GM21786 (cell line): ENCODE data around the gene PDYN.
"Not testable (repeated sequence)": the region's sequence is repeated elsewhere in the genome, so short reads cannot be mapped to it uniquely, and the experiment has no call there.

Experiments used
- ATAC-seq: cut with Tn5 transposase; IDR thresholded peaks from one replicate; pipeline ENCODE4 v1.9.1; 2021; ENCODE audit not compliant: unreplicated experiment

PDYN gene

DNA sequence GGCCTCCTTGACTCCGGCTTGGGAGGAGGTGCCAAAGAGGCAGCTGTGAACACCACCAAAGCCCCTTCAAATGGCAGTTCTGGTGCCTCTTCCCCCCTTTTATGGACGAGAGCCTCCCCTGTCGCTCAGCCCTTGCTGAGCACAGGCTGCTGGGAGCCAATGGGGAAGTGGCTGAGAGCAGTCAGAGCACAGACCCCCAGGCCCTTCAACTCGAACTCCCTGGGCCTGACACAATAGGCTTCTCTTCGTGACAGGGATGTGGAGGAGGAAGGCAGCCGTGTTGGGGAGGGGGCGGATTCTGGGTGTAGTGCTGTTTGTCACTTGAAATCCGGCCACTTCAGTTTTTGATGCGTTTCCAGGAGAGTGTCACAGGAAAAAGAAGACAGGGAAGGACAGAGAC lies at the start of gene PDYN:
TSS of gene PDYN (minus strand) at position 73 of the 400 bp plus-strand sequence. CDS start 10,974 bp downstream, outside the sequence.
- no peak for ATAC-seq

DNA sequence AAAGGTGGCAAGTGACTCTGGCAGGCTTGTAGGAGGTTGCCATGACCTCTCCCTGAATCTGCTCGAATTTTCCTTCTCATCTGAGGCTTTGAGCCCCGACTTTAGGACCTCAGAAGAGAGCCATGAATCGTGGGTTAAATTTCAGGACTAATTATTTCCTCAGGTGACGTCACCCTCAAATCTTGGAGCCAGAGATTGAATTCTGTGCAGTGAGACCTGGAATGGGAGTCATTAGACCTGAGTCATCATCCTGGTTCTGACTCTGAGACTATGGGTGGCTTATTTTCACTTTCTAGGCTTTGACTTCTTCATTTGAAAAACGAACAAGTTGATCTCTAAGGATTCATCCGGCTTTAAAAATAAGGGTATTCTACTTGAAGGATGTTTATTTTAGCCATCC lies 48.5 kb upstream of the PDYN start:
- ATAC-seq: no peak

DNA sequence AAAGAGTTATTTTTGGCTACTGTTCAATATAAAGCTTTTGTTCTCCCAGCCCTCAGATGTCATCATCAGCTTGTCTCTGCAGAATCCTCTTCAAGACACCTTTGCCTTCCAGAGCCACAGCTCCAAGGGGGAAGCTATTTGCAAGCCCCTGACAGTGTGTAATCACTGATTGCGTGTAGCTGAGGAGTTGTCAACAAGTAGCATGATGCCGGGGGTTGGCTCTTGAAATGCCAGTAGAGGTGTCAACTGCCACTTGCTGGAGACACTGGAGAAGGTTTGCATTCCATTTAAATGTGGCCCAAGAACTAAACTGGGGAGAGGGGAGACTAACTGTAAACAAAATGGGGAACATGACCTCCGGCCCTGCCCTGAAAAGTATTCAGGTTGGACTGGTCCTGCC lies 44.3 kb upstream of the PDYN start:
- no peak for ATAC-seq

DNA sequence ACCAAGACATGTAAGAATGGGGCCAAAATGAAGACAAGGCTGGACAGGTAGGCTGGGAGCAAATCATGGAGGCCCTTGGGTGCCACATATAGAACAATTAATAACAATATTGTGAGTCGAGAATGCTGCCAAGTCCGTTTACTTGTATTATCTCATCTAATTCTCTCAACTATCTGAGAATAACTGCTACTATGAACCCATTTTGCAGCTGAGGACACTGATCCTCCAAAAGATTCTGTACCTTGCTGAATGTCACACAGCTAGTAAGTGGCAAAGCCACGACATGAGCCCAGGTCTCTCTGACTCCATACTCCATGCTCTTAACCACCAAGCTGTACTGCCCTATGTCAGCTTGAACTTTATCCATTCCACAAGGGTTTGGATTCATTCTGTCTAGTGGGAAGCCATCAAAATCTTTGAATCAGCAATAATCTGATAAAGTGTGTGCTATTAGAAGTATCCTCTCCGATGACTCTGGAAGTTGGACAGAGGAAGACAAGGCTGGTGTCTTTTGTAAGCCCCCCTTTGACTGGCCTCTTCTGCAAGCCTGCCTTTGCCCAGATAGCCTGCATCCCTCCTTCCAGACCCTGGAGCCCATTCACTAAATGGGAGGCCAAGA lies 43.5 kb upstream of the PDYN start:
- no peak for ATAC-seq

DNA sequence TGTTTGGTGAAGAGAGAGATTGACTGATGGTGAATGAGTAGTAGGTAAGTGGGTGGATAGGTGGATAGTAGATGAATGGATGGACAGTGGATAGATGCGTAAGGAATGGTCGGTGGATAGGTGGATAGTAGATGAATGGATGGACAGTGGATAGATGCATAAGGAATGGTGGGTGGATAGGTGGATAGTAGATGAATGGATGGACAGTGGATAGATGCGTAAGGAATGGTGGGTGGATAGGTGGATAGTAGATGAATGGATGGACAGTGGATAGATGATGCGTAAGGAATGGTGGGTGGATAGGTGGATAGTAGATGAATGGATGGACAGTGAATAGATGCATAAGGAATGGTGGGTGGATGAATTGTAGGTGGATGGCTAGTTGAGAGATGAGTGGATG lies 42.5 kb upstream of the PDYN start:
- ATAC-seq: not testable (repeated sequence)

DNA sequence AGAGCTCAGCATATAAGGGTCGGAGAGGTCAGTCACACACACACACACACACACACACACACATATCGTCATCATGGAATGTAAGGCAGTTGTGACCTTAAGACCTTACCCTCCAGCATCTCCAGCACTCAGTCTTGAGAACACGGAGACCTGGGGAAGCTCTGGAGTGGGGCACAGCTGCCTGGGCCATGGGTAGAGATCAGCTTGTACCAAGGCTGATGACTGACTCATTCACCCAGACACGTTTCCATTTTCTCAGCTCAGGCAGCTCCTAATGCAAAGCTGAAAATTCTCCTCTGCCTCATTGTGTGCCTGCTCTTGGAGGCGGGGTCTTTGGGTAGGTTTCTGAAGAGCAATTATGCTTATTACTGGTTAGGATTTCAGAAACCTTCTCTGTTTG lies 38.3 kb upstream of the PDYN start:
- no peak for ATAC-seq

DNA sequence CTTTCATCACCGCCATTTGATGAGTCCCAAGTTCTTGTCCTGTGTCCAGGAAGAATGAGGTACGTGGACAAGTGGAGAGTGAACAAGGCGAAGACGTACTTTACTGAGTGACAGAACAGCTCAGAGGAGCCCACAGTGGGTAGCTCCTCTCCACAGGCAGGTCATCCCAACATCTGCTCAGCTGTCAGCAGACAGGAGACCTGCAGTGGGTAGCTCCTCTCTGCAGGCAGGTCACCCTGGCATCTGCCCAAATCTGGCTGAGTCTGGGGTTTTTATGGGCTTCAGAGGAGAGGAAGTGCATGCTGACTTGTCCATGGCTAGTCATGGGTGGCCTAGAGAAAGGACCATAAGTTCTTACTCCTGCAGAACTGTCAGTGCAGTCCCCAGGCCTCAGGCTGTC lies 32.7 kb upstream of the PDYN start:
- ATAC-seq: no peak

DNA sequence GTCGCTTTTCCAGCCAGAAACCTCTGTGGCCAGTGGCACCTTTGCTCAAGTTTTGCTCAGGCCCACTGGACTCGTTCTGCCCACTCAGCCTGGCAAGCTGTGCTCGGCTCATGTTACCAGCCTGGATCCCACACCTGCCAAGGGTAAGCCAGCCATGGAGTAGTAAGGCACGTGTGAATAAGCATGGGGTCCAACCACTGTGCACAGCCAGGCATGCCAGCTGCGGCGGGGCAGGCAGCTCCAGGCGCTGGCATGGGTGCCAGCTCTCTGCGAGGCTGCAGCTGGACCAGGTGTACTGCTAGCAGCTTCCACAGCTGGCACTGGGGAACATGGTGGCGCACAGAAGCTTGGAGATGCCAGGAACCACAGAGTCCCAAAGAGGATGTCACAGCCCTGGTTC lies 32.1 kb upstream of the PDYN start:
- ATAC-seq: no peak

DNA sequence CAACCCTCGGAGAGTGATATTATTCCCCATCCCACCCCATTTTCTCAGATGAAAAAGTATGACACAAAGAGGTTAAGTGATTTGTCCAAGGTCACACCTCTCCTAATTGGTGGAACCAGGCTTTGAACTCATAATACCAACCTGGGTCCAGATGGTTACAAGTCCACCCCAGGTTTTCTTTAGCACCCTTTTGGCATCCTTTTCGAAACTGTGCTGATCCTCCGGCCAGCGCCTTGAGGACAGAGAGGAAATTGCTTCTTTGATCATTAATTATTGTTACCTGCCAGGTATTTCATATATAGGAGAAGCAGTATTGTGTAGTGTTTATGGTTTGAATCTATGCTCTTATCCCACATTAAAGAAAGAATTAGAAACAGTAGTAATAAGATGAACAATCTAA lies 29.3 kb upstream of the PDYN start:
- ATAC-seq: no peak

DNA sequence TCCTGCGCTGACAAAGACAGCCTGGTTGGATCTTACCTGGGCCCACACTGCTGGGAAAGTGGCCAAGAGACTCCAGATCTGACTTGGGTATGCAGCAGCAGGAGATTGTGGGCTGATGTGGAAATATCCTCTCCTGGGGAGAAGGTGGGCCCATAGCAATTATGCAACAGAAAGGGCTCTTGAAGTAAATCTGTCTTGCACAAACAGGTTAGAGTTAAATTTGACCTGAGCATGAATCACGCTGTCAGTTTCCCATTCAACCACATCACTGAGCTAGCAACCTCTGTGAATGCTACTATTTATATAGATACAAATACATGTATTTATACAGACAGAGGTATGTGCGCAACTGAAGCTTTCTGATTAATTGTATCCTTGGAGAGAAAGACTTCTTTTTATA lies 28.3 kb upstream of the PDYN start:
- no peak for ATAC-seq

DNA sequence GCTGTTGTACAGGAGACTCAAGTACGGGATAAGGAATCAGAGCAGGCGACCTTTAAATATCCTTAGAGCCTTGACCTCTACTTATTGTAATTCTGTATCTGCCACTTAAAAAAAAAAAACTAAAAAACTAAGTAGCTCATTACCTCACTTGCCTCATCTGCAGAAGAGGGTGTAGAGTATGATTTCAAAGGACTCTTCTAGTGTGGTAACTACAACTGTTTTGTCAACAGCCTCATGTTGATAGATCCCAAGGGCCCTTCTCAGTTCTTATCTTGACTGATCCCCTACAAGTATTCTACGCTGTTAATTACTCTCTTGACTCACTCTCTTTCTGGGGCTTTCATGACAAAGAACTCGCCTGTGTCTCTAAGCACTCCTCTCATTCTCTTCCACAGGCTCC lies 16.7 kb upstream of the PDYN start:
- ATAC-seq: no peak

DNA sequence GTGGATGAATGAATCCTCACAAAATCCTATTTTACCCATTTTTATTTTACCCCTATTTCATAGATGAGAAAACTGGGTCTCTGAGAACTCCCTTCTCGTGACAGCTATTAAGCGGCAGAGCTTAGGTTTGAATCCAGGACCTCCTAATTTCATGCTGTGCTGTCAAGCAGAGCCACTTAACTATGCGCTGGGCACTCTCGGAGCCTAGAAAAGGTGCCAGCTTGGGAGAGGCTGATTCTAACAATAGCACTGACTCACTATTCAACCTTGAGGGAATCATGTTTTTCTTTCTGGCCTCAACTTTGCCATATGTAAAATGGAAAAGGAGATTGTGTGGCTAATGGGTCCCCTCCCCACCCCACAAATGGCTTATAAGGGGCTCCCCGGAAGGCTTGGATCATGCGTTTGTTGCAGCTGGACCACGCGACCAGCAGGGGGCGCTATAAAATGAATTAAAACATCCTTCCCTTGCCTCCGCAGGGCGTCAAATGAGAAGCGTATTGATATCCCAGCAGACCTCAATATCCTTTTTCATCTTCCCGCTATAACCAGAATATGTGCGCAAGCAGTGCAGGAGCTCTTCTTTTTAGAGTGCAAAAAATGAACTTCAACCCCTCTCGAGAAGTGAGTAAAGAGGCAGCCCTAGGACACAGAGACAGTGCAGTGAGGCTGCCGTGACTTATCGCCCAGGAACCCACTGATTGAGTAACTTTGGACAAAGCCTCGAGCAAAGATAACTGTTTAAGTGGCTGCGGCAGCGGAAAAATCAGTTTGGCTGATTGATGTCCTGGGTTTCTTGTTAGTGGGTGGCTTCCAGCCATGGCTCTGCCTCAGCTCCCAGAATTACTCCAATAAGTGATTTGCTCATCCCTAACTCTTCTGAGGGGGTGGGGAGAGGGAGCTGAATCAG lies 12.8 kb upstream of the PDYN start:
- no peak for ATAC-seq

DNA sequence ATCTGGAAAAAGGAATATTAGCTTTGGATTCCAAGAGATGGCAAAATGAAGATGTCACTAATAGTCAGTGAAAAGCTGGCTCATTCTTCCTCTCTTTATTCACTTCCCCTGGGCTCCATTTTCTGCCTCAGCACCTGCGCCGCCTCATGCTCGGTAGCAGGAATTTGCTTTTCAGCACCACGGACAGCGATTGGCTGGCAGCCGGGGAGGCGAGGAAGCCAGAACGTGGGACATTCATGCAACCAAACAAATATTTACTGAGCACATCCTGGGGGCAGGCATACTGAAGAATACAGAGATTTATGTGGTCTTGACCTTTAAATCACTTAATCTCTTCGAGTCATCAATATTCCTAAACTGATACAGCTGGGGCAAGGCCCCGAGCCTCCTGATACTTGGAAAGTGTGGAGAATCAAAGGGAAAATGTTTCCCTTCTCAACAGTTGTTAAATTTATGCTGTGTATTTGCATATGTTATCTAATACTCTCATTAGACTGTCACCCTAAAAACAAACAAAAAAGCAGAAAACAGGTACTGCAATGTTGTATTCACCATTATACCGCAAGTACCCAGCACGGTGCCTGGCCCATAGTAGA lies 12.1 kb upstream of the PDYN start:
- ATAC-seq: no peak

DNA sequence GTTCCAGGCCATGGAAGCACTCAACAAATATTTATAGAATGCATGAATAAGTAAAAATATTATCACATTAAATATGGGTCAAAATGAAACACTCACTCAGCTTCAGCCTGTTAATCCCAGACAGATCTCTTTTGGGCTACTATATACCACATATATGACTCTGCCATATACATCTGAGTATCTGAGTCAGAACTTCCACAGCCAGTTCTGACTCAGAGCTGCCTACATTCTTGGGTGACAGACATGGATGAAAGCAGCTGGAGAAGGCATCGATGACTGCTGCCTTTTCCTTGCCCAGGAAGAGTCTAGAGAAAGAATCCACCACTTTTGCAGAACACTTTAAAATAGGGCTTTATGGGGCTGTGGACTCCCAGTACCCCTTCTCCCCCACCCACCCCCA lies 11.5 kb upstream of the PDYN start:
- ATAC-seq: no peak

DNA sequence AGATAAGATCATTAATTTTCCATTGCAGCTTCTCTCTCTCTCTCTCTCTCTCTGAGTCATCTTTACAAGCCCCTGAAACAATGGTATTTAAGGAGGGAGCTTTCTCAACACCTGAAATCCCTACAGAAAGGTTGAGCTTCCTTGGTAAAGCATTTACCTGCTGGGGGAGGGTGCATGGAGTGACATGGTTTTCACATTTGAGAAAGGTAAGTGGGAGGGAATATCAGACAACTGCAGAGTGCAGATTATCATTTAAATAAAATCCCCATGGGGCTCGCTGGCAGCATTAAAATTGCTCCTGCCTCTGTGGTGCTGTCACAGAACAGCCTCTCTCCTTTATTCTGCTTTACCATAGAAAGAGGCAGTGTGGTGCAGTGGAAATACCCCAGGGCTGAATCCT lies 10.3 kb upstream of the PDYN start:
- ATAC-seq: no peak

DNA sequence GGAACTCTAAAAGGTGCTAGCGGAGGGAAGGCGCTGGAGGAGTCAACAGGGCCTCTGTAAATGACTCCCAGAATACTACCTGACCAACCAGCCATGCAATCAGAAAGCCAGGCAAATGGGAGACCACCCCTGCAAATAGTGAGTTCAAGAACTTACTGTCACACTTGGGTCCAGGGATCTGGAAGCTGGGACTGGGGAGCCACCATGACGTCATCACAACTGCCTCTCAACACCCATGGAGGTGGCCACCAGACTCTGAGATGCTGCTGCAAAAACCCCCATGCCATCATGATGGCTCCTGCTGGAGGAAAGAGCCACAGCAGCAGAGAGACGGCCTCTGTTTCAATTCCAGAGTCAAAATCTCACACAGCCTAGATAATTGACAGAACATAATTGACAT lies 8.5 kb upstream of the PDYN start:
- no peak for ATAC-seq

DNA sequence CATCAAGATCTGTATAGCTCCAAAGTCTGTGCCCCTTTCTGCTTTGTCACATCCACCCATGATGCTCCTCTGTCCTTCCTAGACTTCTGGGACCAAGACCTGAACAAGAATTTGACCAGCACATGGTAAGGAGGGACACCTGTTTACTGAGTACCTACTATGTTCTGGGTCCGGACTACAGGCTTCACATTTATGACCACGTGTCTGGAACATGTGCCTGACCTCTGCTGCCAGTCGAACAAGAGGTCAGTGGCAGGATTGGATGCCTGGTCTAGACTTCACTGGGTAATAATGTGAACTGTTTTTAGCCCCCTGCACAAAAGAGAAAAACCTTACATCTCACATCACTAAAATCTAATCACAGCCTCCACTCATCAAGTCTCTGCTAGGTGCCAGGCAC lies 7.3 kb upstream of the PDYN start:
- ATAC-seq: no peak

DNA sequence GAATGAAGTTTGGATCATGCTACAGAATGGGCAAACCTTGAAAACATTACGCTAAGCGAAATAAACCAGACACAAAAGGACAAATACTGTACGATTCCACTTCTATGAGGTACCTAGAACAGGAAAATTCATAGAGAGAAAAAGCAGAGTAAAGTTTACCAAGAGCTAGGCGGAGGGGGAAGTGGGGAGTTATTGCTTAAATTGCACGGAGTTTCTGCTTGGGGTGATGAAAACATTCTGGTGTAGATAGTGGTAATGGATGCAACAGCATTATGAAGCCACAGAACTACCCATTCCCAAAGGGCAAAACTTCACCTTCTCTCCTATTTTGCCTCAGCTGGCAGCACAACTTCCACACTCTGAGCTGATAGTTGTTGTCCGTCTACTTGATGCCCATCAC lies 6.4 kb upstream of the PDYN start:
- ATAC-seq: no peak

DNA sequence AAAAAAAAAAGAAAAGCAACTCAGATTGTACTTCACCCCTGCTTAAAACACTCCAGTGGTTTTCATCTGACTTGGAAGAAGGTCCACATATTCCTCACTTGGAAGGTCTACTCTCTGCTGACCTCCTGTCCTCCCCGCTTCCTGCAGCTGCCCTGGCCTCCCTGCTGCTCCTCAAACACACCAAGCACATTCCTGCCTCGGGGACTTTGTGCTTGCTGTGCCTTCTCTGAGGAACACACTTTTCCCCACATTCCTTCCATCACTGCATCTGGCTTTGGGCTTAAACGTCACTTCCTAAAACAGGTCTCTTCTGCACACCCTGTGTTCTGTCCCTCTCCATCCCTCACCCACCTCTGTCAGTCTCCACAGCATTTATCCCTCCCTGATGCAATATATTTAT lies 4.9 kb upstream of the PDYN start:
- no peak for ATAC-seq

DNA sequence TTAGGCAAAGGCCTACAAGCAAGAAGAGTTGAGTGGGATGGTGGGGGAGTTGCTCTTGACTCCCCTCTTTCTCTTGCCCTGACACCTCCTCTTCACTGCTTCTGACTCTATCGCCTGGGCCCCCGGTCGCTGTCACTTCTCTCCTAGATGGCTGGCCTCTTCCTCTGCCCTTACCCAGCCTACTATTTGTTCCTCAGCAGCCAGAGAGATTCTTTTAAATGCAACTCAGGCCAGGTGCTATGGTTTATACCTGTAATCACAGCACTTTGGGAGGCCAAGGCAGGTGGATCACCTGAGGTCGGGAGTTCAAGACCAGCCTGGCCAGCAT lies 4.3 kb upstream of the PDYN start:
- no peak for ATAC-seq

DNA sequence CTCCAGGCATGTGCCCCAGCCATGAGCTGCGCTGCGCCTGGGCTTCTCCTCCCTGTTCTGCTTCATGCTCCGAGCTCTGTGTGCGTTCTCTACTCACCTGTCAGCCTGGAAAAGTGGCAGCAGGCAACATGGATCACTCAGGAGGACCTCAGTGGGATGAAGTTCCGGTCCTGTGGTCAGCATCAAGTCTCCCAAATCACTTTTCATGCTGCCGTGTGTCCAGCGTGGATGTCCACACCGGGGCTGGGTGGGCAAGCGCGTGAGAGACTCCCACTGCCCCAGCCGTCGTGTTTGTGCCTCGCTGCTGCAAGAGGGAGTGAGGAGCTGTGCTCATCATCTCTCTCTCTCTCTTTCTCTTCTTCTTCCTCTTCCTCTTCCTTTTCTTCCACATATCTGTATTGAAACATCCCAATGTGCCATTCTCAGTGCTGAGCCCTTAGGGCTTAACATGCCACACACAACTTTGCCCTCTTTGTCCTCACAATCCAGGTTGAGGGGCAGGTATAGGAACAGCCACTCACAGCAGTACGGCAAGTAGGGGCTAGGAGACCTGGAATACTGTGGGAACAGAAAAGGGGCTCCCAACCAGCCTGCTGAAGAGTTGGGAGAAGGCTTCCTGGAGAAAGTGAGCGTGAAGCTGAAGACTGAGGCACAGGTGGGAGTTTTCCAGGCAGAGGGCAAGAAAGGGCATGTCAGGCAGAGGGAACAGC lies 3.8 kb upstream of the PDYN start:
- ATAC-seq: no peak
